ENCODE measurements around the gene PCYOX1L.
"Not testable (repeated sequence)": the region's sequence is repeated elsewhere in the genome, so short reads cannot be mapped to it uniquely, and the experiment has no call there.

Gene PCYOX1L

GRCh38 chr5:149397530-149397929, 39.7 kb downstream of the PCYOX1L start:
- ChIA-PET POLR2A (no interaction called here), CTCF (interaction anchor here (1.1 kb wide), 1 partner anchor 30 kb away, joined by 3 read pairs; no protein-coding TSS in a partner anchor)
- DNase-seq (ENCODE audit: extremely low spot score), result no peak
- no peak for TF ChIP-seq ELF4 (IDR thresholded peaks at IDR 0.05)
- no peak for TF ChIP-seq LEF1 (IDR thresholded peaks at IDR 0.05; ENCODE audit: borderline replicate concordance)
- TF ChIP-seq BHLHE40 (IDR thresholded peaks at IDR 0.05; ENCODE audit: borderline replicate concordance), result no peak
- no peak for TF ChIP-seq FOXA1 (IDR thresholded peaks at IDR 0.05)
- no peak for TF ChIP-seq SP1 (IDR thresholded peaks at IDR 0.05)
- TF ChIP-seq PKNOX1 (IDR thresholded peaks at IDR 0.05), result no peak
- no peak for TF ChIP-seq FOXM1 (IDR thresholded peaks at IDR 0.05; ENCODE audit: borderline replicate concordance)
- TF ChIP-seq TARDBP (IDR thresholded peaks at IDR 0.05), result no peak
- TF ChIP-seq SUZ12 (IDR thresholded peaks at IDR 0.05), result no peak
- TF ChIP-seq L3MBTL2 (conservative IDR thresholded peaks at IDR 0.05), result no peak
- no peak for TF ChIP-seq HDGF (IDR thresholded peaks at IDR 0.05; ENCODE audit: borderline replicate concordance)
- no peak for TF ChIP-seq FOXK2 (IDR thresholded peaks at IDR 0.05)
- no peak for TF ChIP-seq NFRKB (IDR thresholded peaks at IDR 0.05)
- TF ChIP-seq CTBP1 (IDR thresholded peaks at IDR 0.05; ENCODE audit: borderline replicate concordance), result no peak

- POLR2A ChIA-PET; CTCF ChIA-PET; DNase-seq (ENCODE audit: extremely low spot score): not testable (repeated sequence)
These were observed 41.0 kb downstream of the PCYOX1L start for GRCh38 chr5:149398747-149399266.

- ChIA-PET POLR2A (interaction anchor here (1.6 kb wide), 1 partner anchor 20 kb away, joined by 3 read pairs; no protein-coding TSS in a partner anchor), CTCF (interaction anchor here (1.3 to 1.5 kb wide), 2 partner anchors 18 to 28 kb away, joined by 3 to 7 read pairs; no protein-coding TSS in a partner anchor)
- TF ChIP-seq SUZ12 (IDR thresholded peaks at IDR 0.05), result no peak
- TF ChIP-seq NFRKB (IDR thresholded peaks at IDR 0.05), result no peak
- no peak for TF ChIP-seq FOXK2 (IDR thresholded peaks at IDR 0.05)
- no peak for TF ChIP-seq BHLHE40 (IDR thresholded peaks at IDR 0.05; ENCODE audit: borderline replicate concordance)
- TF ChIP-seq FOXA1 (IDR thresholded peaks at IDR 0.05), result no peak
- TF ChIP-seq SP1 (IDR thresholded peaks at IDR 0.05), result no peak
- TF ChIP-seq PKNOX1 (IDR thresholded peaks at IDR 0.05), result no peak
- no peak for TF ChIP-seq TARDBP (IDR thresholded peaks at IDR 0.05)
- no peak for TF ChIP-seq FOXM1 (IDR thresholded peaks at IDR 0.05; ENCODE audit: borderline replicate concordance)
- TF ChIP-seq L3MBTL2 (conservative IDR thresholded peaks at IDR 0.05), result no peak
- no peak for DNase-seq (ENCODE audit: extremely low spot score)
These were observed 41.9 kb downstream of the PCYOX1L start for GRCh38 chr5:149399775-149400174.

GRCh38 chr5:149400304-149400703, 42.5 kb downstream of the PCYOX1L start:
- ChIA-PET CTCF (interaction anchor here (0.7 to 1.5 kb wide), 3 partner anchors 19 to 105 kb away, joined by 3 to 7 read pairs (median 3); no protein-coding TSS in a partner anchor), POLR2A (interaction anchor here (1.0 to 1.6 kb wide), 2 partner anchors 19 to 151 kb away, joined by 3 read pairs; partner anchors contain the start of gene CSNK1A1)
- no peak for TF ChIP-seq BHLHE40 (IDR thresholded peaks at IDR 0.05; ENCODE audit: borderline replicate concordance)
- no peak for DNase-seq (ENCODE audit: extremely low spot score)

- POLR2A ChIA-PET, result interaction anchor here (1.0 to 1.6 kb wide), 2 partner anchors 18 to 150 kb away, joined by 3 read pairs; partner anchors contain the start of gene CSNK1A1
- TF ChIP-seq FOXA1 (IDR thresholded peaks at IDR 0.05) (no peak), FOXM1 (IDR thresholded peaks at IDR 0.05; ENCODE audit: borderline replicate concordance) (no peak), SP1 (IDR thresholded peaks at IDR 0.05) (no peak), HDGF (IDR thresholded peaks at IDR 0.05; ENCODE audit: borderline replicate concordance) (no peak), ELF4 (IDR thresholded peaks at IDR 0.05) (no peak), L3MBTL2 (conservative IDR thresholded peaks at IDR 0.05) (no peak), SUZ12 (IDR thresholded peaks at IDR 0.05) (no peak), LEF1 (IDR thresholded peaks at IDR 0.05; ENCODE audit: borderline replicate concordance) (no peak), CTBP1 (IDR thresholded peaks at IDR 0.05; ENCODE audit: borderline replicate concordance) (no peak), ARNT (IDR thresholded peaks at IDR 0.05) (no peak), TARDBP (IDR thresholded peaks at IDR 0.05) (no peak), ZNF384 (IDR thresholded peaks at IDR 0.05) (no peak), FOXK2 (IDR thresholded peaks at IDR 0.05) (no peak), PKNOX1 (IDR thresholded peaks at IDR 0.05) (no peak), BHLHE40 (IDR thresholded peaks at IDR 0.05; ENCODE audit: borderline replicate concordance) (no peak), NFRKB (IDR thresholded peaks at IDR 0.05) (no peak)
- CTCF ChIA-PET, result interaction anchor here (0.7 kb wide), 1 partner anchor 105 kb away, joined by 3 read pairs; no protein-coding TSS in a partner anchor
- no peak for DNase-seq (ENCODE audit: extremely low spot score)
These were observed 43.2 kb downstream of the PCYOX1L start for GRCh38 chr5:149401051-149401450.

GRCh38 chr5:149402291-149402690, 44.4 kb downstream of the PCYOX1L start:
- ChIA-PET POLR2A (no interaction called here), CTCF (no interaction called here)
- no peak for DNase-seq (ENCODE audit: extremely low spot score)
- TF ChIP-seq NFRKB (IDR thresholded peaks at IDR 0.05) (no peak), HDGF (IDR thresholded peaks at IDR 0.05; ENCODE audit: borderline replicate concordance) (no peak), L3MBTL2 (conservative IDR thresholded peaks at IDR 0.05) (no peak), ELF4 (IDR thresholded peaks at IDR 0.05) (no peak), FOXM1 (IDR thresholded peaks at IDR 0.05; ENCODE audit: borderline replicate concordance) (no peak), SP1 (IDR thresholded peaks at IDR 0.05) (no peak), TARDBP (IDR thresholded peaks at IDR 0.05) (no peak), FOXK2 (IDR thresholded peaks at IDR 0.05) (no peak)
